HEK293T (cell line): Measurements from ENCODE around the gene CDHR1.

ENCODE experiments used
- BHLHE40 ChIP-seq: fragments of 450-650 bp; IDR thresholded peaks from 2 replicates; pipeline ENCODE4 v1.6.1; 2016; ENCODE audit warnings: mild to moderate bottlenecking, moderate library complexity, borderline replicate concordance
- CTBP1 ChIP-seq: fragments of 450-650 bp; IDR thresholded peaks from 2 replicates; pipeline ENCODE4 v1.6.1; 2016; ENCODE audit warnings: borderline replicate concordance
- ELF4 ChIP-seq: fragments of 450-650 bp; IDR thresholded peaks from 2 replicates; pipeline ENCODE4 v1.6.1; 2017; ENCODE audit warnings: antibody characterized with exemption
- FOXA1 ChIP-seq: fragments of 450-650 bp; IDR thresholded peaks from 2 replicates; pipeline ENCODE4 v1.6.1; 2016; ENCODE audit warnings: mild to moderate bottlenecking
- FOXK2 ChIP-seq: fragments of 450-650 bp; IDR thresholded peaks from 2 replicates; pipeline ENCODE4 v1.6.1; 2016; ENCODE audit warnings: mild to moderate bottlenecking
- FOXM1 ChIP-seq: fragments of 450-650 bp; IDR thresholded peaks from 2 replicates; pipeline ENCODE4 v1.6.1; 2017; ENCODE audit warnings: mild to moderate bottlenecking, borderline replicate concordance
- HDGF ChIP-seq: fragments of 450-650 bp; IDR thresholded peaks from 2 replicates; pipeline ENCODE4 v1.6.1; 2017; ENCODE audit warnings: antibody characterized with exemption, borderline replicate concordance
- L3MBTL2 ChIP-seq: fragments of 450-650 bp; conservative IDR thresholded peaks from 2 replicates; pipeline ENCODE4 v1.6.1; 2016; ENCODE audit warnings: mild to moderate bottlenecking
- NFRKB ChIP-seq: fragments of 450-650 bp; IDR thresholded peaks from 2 replicates; pipeline ENCODE4 v1.6.1; 2016; ENCODE audit warnings: mild to moderate bottlenecking, moderate library complexity
- PKNOX1 ChIP-seq: fragments of 450-650 bp; IDR thresholded peaks from 2 replicates; pipeline ENCODE4 v1.6.1; 2016
- SP1 ChIP-seq: fragments of 450-650 bp; IDR thresholded peaks from 2 replicates; pipeline ENCODE4 v1.6.1; 2017
- SUZ12 ChIP-seq: fragments of 450-650 bp; IDR thresholded peaks from 2 replicates; pipeline ENCODE4 v1.6.1; 2016; ENCODE audit warnings: mild to moderate bottlenecking
- TARDBP ChIP-seq: fragments of 450-650 bp; IDR thresholded peaks from 2 replicates; pipeline ENCODE4 v1.6.1; 2016
- ZNF384 ChIP-seq: fragments of 450-650 bp; IDR thresholded peaks from 2 replicates; pipeline ENCODE4 v1.6.1; 2016

GRCh38 chr10:84265418-84265817, 71.1 kb downstream of the CDHR1 start:
- no peak for TF ChIP-seq BHLHE40
- TF ChIP-seq HDGF, result no peak
- no peak for TF ChIP-seq FOXA1
- no peak for TF ChIP-seq ELF4
- TF ChIP-seq SP1, result no peak
- TF ChIP-seq L3MBTL2, result no peak
- TF ChIP-seq FOXK2, result no peak
- TF ChIP-seq FOXM1, result no peak
- no peak for TF ChIP-seq SUZ12
- no peak for TF ChIP-seq TARDBP
- TF ChIP-seq ZNF384, result no peak
- TF ChIP-seq NFRKB, result no peak
- no peak for TF ChIP-seq CTBP1
- no peak for TF ChIP-seq PKNOX1
